ENCODE data around the gene FGD1.
"Not testable (repeated sequence)": the region's sequence is repeated elsewhere in the genome, so short reads cannot be mapped to it uniquely, and the experiment has no call there.

Gene FGD1

GRCh38 chrX:54494166-54494988 is 1.7 kb downstream of the FGD1 start:
- no peak for TF ChIP-seq POLR2A (IDR thresholded peaks at IDR 0.05; ENCODE audit: low read depth, low read length)
- TF ChIP-seq TAF1 (IDR thresholded peaks at IDR 0.05; ENCODE audit: borderline replicate concordance, low read depth, low read length) = no peak
- no peak for TF ChIP-seq POLR2AphosphoS5 (IDR thresholded peaks at IDR 0.05; ENCODE audit: low read depth, low read length)
- FAIRE-seq (no peak), DNase-seq (ENCODE audit: insufficient read length) (no peak)

GRCh38 chrX:54492340-54492739 is 3.7 kb downstream of the FGD1 start:
- TF ChIP-seq POLR2AphosphoS5 (IDR thresholded peaks at IDR 0.05; ENCODE audit: low read depth, low read length) = no peak
- TF ChIP-seq TAF1 (IDR thresholded peaks at IDR 0.05; ENCODE audit: borderline replicate concordance, low read depth, low read length) = no peak
- TF ChIP-seq POLR2A (IDR thresholded peaks at IDR 0.05; ENCODE audit: low read depth, low read length) = no peak
- no peak for FAIRE-seq
- DNase-seq (ENCODE audit: insufficient read length) = no peak

GRCh38 chrX:54489819-54490218 is 6.2 kb downstream of the FGD1 start:
- not testable (repeated sequence) for FAIRE-seq

DNA sequence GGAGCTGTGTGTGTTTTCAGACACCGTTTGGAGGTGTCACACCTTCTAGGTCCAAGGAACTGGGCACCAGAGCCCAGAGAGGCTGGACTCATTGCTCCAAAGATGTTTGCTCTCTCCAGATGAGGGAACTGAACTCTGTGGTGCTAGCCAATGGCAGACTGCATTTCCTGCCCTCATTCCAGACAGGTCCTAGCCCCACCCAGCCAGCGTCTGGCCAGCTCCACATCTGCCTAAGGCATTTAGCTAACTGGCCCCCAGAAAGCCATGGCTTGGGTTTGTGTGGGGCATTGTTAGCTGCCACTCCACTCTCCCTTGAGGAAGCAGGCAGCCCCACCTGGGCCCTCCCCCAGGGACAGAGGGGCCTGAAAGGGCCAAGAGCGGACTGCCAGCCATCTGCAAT is 11.4 kb downstream of the FGD1 start:
- no peak for TF ChIP-seq POLR2AphosphoS5 (IDR thresholded peaks at IDR 0.05; ENCODE audit: low read depth, low read length)
- no peak for TF ChIP-seq TAF1 (IDR thresholded peaks at IDR 0.05; ENCODE audit: borderline replicate concordance, low read depth, low read length)
- TF ChIP-seq POLR2A (IDR thresholded peaks at IDR 0.05; ENCODE audit: low read depth, low read length) = no peak
- DNase-seq (ENCODE audit: insufficient read length) (no peak), FAIRE-seq (no peak)

More at GRCh38 chrX:54489819-54490218, 6.2 kb downstream of the FGD1 start:
- not testable (repeated sequence) for DNase-seq (ENCODE audit: insufficient read length)

DNA sequence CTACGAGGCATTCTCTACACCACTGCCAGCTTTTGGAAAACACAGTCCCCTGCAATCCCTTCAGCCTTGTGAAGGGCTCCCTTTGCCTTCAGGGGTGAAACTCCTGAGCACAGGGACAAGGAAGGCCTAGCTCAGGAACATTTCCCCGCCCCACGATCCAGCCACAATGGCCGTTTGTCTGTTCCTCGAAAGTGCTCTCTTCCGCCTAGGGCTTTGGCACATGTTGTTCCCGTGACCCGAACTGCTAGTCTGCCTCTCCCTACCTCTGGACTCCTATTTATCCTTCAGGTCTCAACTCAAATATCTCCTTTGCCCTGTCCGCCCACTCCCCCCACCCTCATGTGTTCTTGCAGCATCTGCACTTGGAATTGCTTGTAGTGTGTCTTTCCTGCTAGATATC is 12.1 kb downstream of the FGD1 start:
- DNase-seq (ENCODE audit: insufficient read length) = no peak
- TF ChIP-seq TAF1 (IDR thresholded peaks at IDR 0.05; ENCODE audit: borderline replicate concordance, low read depth, low read length) (no peak), POLR2AphosphoS5 (IDR thresholded peaks at IDR 0.05; ENCODE audit: low read depth, low read length) (no peak)
- FAIRE-seq = no peak

DNA sequence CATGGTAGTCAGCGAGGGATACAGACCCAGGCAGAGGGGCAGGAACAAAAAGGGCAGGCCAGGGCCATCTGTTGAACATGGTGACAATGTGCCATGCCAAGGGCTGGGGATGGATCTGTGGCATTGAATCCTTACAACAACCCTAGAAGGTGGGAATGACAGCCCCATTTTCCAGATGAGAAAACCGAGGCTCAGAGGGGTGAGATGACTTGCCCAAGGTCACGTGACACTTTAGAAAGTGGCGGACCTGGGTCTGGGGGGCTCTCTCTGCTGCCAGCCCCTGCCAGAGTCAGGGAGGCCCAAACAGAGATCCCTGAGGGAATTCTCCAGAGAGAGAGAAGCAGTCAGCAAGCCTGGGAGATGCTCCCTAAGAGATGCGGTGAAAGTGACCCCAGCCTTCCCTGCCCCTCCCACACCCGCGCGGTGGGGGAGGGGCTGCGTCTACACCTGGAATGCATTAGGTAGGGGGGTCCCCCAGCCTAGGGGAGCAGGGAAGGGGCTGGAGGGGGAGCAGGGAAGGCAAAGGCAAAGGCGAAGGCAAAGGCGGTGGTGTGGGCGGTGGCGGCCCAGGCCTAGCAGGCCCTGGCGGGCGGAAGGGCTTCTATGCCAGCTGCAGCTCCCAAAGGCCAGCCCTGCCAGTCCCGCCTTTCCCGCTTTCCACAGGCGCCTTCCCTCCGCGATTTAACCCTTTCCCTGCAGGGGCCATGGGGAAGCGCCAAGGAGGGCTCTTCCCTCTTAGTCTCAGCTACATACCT is 13.0 kb downstream of the FGD1 start:
- FAIRE-seq (no peak), DNase-seq (ENCODE audit: insufficient read length) (no peak)
- TF ChIP-seq POLR2AphosphoS5 (IDR thresholded peaks at IDR 0.05; ENCODE audit: low read depth, low read length) (no peak), POLR2A (IDR thresholded peaks at IDR 0.05; ENCODE audit: low read depth, low read length) (no peak), TAF1 (IDR thresholded peaks at IDR 0.05; ENCODE audit: borderline replicate concordance, low read depth, low read length) (no peak)

- DNase-seq (ENCODE audit: insufficient read length) (no peak), FAIRE-seq (no peak)
- no peak for TF ChIP-seq POLR2A (IDR thresholded peaks at IDR 0.05; ENCODE audit: low read depth, low read length)
- TF ChIP-seq TAF1 (IDR thresholded peaks at IDR 0.05; ENCODE audit: borderline replicate concordance, low read depth, low read length) = no peak
- no peak for TF ChIP-seq POLR2AphosphoS5 (IDR thresholded peaks at IDR 0.05; ENCODE audit: low read depth, low read length)
Measured at GRCh38 chrX:54479136-54480111, 16.6 kb downstream of the FGD1 start.

- DNase-seq (ENCODE audit: insufficient read length) (no peak), FAIRE-seq (no peak)
- TF ChIP-seq POLR2AphosphoS5 (IDR thresholded peaks at IDR 0.05; ENCODE audit: low read depth, low read length) (no peak), POLR2A (IDR thresholded peaks at IDR 0.05; ENCODE audit: low read depth, low read length) (no peak), TAF1 (IDR thresholded peaks at IDR 0.05; ENCODE audit: borderline replicate concordance, low read depth, low read length) (no peak)
Measured at GRCh38 chrX:54473993-54474859, 21.8 kb downstream of the FGD1 start.

GRCh38 chrX:54470054-54470760 is 25.8 kb downstream of the FGD1 start:
- TF ChIP-seq TAF1 (IDR thresholded peaks at IDR 0.05; ENCODE audit: borderline replicate concordance, low read depth, low read length) = no peak
- no peak for TF ChIP-seq POLR2AphosphoS5 (IDR thresholded peaks at IDR 0.05; ENCODE audit: low read depth, low read length)
- no peak for TF ChIP-seq POLR2A (IDR thresholded peaks at IDR 0.05; ENCODE audit: low read depth, low read length)
- FAIRE-seq = no peak
- no peak for DNase-seq (ENCODE audit: insufficient read length)

DNA sequence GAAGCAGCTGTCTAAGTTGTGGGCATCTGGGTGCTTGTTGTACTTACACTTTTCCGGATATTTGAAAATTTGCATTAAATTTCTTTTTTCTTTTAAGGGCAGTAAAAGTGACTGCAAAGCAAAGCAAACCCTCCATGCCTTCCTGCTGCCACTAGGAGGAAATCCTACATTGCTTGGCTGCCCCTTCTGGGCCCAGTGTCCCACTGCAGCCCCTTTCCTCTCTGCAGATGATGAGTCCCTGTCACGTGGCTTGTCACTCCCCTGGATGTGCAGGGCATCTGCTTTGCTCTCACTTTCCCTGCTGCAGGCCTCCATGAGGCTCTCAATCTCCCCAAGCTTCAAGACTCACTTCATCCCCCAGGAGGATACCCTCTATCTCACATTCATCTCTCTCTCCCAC is 43.1 kb downstream of the FGD1 start:
- no peak for TF ChIP-seq TAF1 (IDR thresholded peaks at IDR 0.05; ENCODE audit: borderline replicate concordance, low read depth, low read length)
- no peak for TF ChIP-seq POLR2A (IDR thresholded peaks at IDR 0.05; ENCODE audit: low read depth, low read length)
- no peak for TF ChIP-seq POLR2AphosphoS5 (IDR thresholded peaks at IDR 0.05; ENCODE audit: low read depth, low read length)
- FAIRE-seq = no peak
- no peak for DNase-seq (ENCODE audit: insufficient read length)
